ENCODE data around the gene CHIC2.

- TF ChIP-seq CTCF (IDR thresholded peaks at IDR 0.05; ENCODE audit: control extremely low read depth in 1 of 3, insufficient read depth in 1 of 3, low read depth in 1 of 3, low read length in 3 of 3): no peak
- TF ChIP-seq RAD21 (IDR thresholded peaks at IDR 0.05 in 1 of 2, conservative IDR thresholded peaks at IDR 0.05 in 1 of 2; ENCODE audit: low read depth in 2 of 2, low read length in 2 of 2): no peak
- TF ChIP-seq BACH1 (IDR thresholded peaks at IDR 0.05; ENCODE audit: low read length): no peak
- TF ChIP-seq, protein P1, sequence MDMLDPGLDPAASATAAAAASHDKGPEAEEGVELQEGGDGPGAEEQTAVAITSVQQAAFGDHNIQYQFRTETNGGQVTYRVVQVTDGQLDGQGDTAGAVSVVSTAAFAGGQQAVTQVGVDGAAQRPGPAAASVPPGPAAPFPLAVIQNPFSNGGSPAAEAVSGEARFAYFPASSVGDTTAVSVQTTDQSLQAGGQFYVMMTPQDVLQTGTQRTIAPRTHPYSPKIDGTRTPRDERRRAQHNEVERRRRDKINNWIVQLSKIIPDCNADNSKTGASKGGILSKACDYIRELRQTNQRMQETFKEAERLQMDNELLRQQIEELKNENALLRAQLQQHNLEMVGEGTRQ (IDR thresholded peaks at IDR 0.05; ENCODE audit: low read length): no peak
- no peak for TF ChIP-seq SRF (IDR thresholded peaks at IDR 0.05; ENCODE audit: low read depth, low read length)
- no peak for TF ChIP-seq EZH2 (IDR thresholded peaks at IDR 0.05; ENCODE audit: low read depth, low read length, severe bottlenecking)
- TF ChIP-seq KDM4A (IDR thresholded peaks at IDR 0.05; ENCODE audit: low read depth, low read length, severe bottlenecking): no peak
- TF ChIP-seq TCF12 (IDR thresholded peaks at IDR 0.05; ENCODE audit: low read depth, low read length): no peak
- no peak for TF ChIP-seq POLR2A (IDR thresholded peaks at IDR 0.05; ENCODE audit: control extremely low read depth in 1 of 2, low read depth in 2 of 2, low read length in 2 of 2)
- no peak for TF ChIP-seq NRF1 (IDR thresholded peaks at IDR 0.05; ENCODE audit: low read depth, low read length)
- no peak for TF ChIP-seq EGR1 (IDR thresholded peaks at IDR 0.05; ENCODE audit: borderline replicate concordance, low read depth, low read length)
- TF ChIP-seq ZNF274 (IDR thresholded peaks at IDR 0.05; ENCODE audit: borderline replicate concordance, extremely low read depth, low read length): no peak
- no peak for TF ChIP-seq MAFK (IDR thresholded peaks at IDR 0.05; ENCODE audit: low read depth, low read length)
Measured at GRCh38 chr4:54054501-54054900, 9.9 kb downstream of the CHIC2 start.

Measured in H1 (cell line).